HEK293T (cell line): ENCODE measurements around the gene CTPS1.
A peak's percentile ranks its signal among the peaks of the same experiment; 100 is the strongest.

Source experiments
- CTCF ChIA-PET: fragments of 350-600 bp; formaldehyde crosslinking; extraction: SDS; loops from one replicate; lab custom pipeline; 2021; ENCODE audit warnings: antibody characterized with exemption, inconsistent platforms; lab: Yijun Ruan, JAX
- POLR2A ChIA-PET: fragments of 350-600 bp; formaldehyde crosslinking; extraction: SDS; loops from one replicate; lab custom pipeline; 2020; ENCODE audit warnings: antibody characterized with exemption, inconsistent platforms; lab: Yijun Ruan, JAX
- DNase-seq: peaks from one replicate; pipeline ENCODE4 v3.0.0; 2012; ENCODE audit warnings: mixed read lengths; ENCODE audit errors: extremely low spot score
- ARNT ChIP-seq: fragments of 450-650 bp; IDR thresholded peaks from 2 replicates; pipeline ENCODE4 v1.6.1; 2017; ENCODE audit warnings: mild to moderate bottlenecking
- BHLHE40 ChIP-seq: fragments of 450-650 bp; IDR thresholded peaks from 2 replicates; pipeline ENCODE4 v1.6.1; 2016; ENCODE audit warnings: mild to moderate bottlenecking, moderate library complexity, borderline replicate concordance
- CTBP1 ChIP-seq: fragments of 450-650 bp; IDR thresholded peaks from 2 replicates; pipeline ENCODE4 v1.6.1; 2016; ENCODE audit warnings: borderline replicate concordance
- ELF4 ChIP-seq: fragments of 450-650 bp; IDR thresholded peaks from 2 replicates; pipeline ENCODE4 v1.6.1; 2017; ENCODE audit warnings: antibody characterized with exemption
- FOXA1 ChIP-seq: fragments of 450-650 bp; IDR thresholded peaks from 2 replicates; pipeline ENCODE4 v1.6.1; 2016; ENCODE audit warnings: mild to moderate bottlenecking
- FOXK2 ChIP-seq: fragments of 450-650 bp; IDR thresholded peaks from 2 replicates; pipeline ENCODE4 v1.6.1; 2016; ENCODE audit warnings: mild to moderate bottlenecking
- FOXM1 ChIP-seq: fragments of 450-650 bp; IDR thresholded peaks from 2 replicates; pipeline ENCODE4 v1.6.1; 2017; ENCODE audit warnings: mild to moderate bottlenecking, borderline replicate concordance
- HDGF ChIP-seq: fragments of 450-650 bp; IDR thresholded peaks from 2 replicates; pipeline ENCODE4 v1.6.1; 2017; ENCODE audit warnings: antibody characterized with exemption, borderline replicate concordance
- L3MBTL2 ChIP-seq: fragments of 450-650 bp; conservative IDR thresholded peaks from 2 replicates; pipeline ENCODE4 v1.6.1; 2016; ENCODE audit warnings: mild to moderate bottlenecking
- LEF1 ChIP-seq: fragments of 450-650 bp; IDR thresholded peaks from 2 replicates; pipeline ENCODE4 v1.6.1; 2017; ENCODE audit warnings: mild to moderate bottlenecking, borderline replicate concordance
- NFRKB ChIP-seq: fragments of 450-650 bp; IDR thresholded peaks from 2 replicates; pipeline ENCODE4 v1.6.1; 2016; ENCODE audit warnings: mild to moderate bottlenecking, moderate library complexity
- PKNOX1 ChIP-seq: fragments of 450-650 bp; IDR thresholded peaks from 2 replicates; pipeline ENCODE4 v1.6.1; 2016
- SP1 ChIP-seq: fragments of 450-650 bp; IDR thresholded peaks from 2 replicates; pipeline ENCODE4 v1.6.1; 2017
- SUZ12 ChIP-seq: fragments of 450-650 bp; IDR thresholded peaks from 2 replicates; pipeline ENCODE4 v1.6.1; 2016; ENCODE audit warnings: mild to moderate bottlenecking
- TARDBP ChIP-seq: fragments of 450-650 bp; IDR thresholded peaks from 2 replicates; pipeline ENCODE4 v1.6.1; 2016
- ZNF384 ChIP-seq: fragments of 450-650 bp; IDR thresholded peaks from 2 replicates; pipeline ENCODE4 v1.6.1; 2016

The CTPS1 gene

GRCh38 chr1:40974945-40975344 lies 4.6 kb upstream of the CTPS1 start:
- POLR2A ChIA-PET, result interaction anchor here (0.9 kb wide), 1 partner anchor 9 kb away, joined by 3 read pairs; no protein-coding TSS in a partner anchor
- TF ChIP-seq NFRKB, result no peak
- no peak for TF ChIP-seq SP1
- TF ChIP-seq TARDBP, result no peak
- no peak for TF ChIP-seq FOXM1
- TF ChIP-seq FOXK2, result no peak
- DNase-seq, result no peak
- CTCF ChIA-PET, result interaction anchor here (0.8 kb wide), 1 partner anchor 9 kb away, joined by 3 read pairs; no protein-coding TSS in a partner anchor

- ChIA-PET CTCF (interaction anchor here (1.0 kb wide), 1 partner anchor 24 kb away, joined by 4 read pairs; no protein-coding TSS in a partner anchor), POLR2A (no interaction called here)
- TF ChIP-seq ARNT (no peak), LEF1 (no peak)
- no peak for DNase-seq
Observed at GRCh38 chr1:40976952-40977690, 2.4 kb upstream of the CTPS1 start.

- TF ChIP-seq LEF1 (no peak), HDGF (no peak), TARDBP (no peak), PKNOX1 (no peak), FOXK2 (no peak), L3MBTL2 (no peak), ZNF384 (no peak), SUZ12 (no peak), CTBP1 (no peak), ARNT (no peak)
- ChIA-PET POLR2A (no interaction called here), CTCF (no interaction called here)
- no peak for DNase-seq
Observed at GRCh38 chr1:40977716-40978115, 1.8 kb upstream of the CTPS1 start.

- TF ChIP-seq CTBP1, result no peak
- peak; percentile 47 for TF ChIP-seq L3MBTL2
- no peak for TF ChIP-seq FOXM1
- TF ChIP-seq SP1, result no peak
- TF ChIP-seq ZNF384, result no peak
- peak; percentile 12 for DNase-seq
- ChIA-PET POLR2A (interaction anchor here (0.6 to 2.4 kb wide), 8 partner anchors 13 to 287 kb away, joined by 3 to 14 read pairs (median 4); partner anchors contain the start of genes NFYC and SLFNL1), CTCF (interaction anchor here (1.1 to 1.9 kb wide), 2 partner anchors 13 to 15 kb away, joined by 4 to 5 read pairs; no protein-coding TSS in a partner anchor)
Observed at GRCh38 chr1:40978886-40979240, 633 bp upstream of the CTPS1 start.

GRCh38 chr1:40980068-40980452 lies 564 bp downstream of the CTPS1 start:
- POLR2A ChIA-PET, result interaction anchor here (0.7 to 2.7 kb wide), 16 partner anchors 9 to 289 kb away, joined by 3 to 24 read pairs (median 4); partner anchors contain the start of genes CITED4, NFYC and SLFNL1
- CTCF ChIA-PET, result interaction anchor here (0.6 to 1.9 kb wide), 3 partner anchors 16 to 408 kb away, joined by 3 to 4 read pairs (median 3); no protein-coding TSS in a partner anchor
- no peak for DNase-seq
- no peak for TF ChIP-seq SUZ12
- TF ChIP-seq ELF4, result no peak
- no peak for TF ChIP-seq FOXK2
- TF ChIP-seq SP1, result no peak
- TF ChIP-seq ARNT, result no peak
- TF ChIP-seq L3MBTL2, result no peak
- TF ChIP-seq TARDBP, result no peak

GRCh38 chr1:40980453-40981121 lies 1.1 kb downstream of the CTPS1 start:
- peak; percentile 22 for DNase-seq
- ChIA-PET POLR2A (interaction anchor here (0.9 to 2.7 kb wide), 11 partner anchors 8 to 289 kb away, joined by 3 to 24 read pairs (median 4); partner anchors contain the start of genes CITED4, NFYC and SLFNL1), CTCF (interaction anchor here (0.6 to 1.9 kb wide), 2 partner anchors 16 to 122 kb away, joined by 3 to 4 read pairs; no protein-coding TSS in a partner anchor)
- TF ChIP-seq L3MBTL2 (no peak), SP1 (no peak), FOXM1 (no peak), TARDBP (no peak), SUZ12 (no peak), FOXA1 (no peak), PKNOX1 (no peak), BHLHE40 (no peak), FOXK2 (no peak), ELF4 (no peak), NFRKB (no peak), ARNT (no peak), LEF1 (no peak), CTBP1 (no peak), HDGF (no peak)
